Left lung (tissue), 10 donors: ENCODE results near the gene FGF21. TPM values are rescaled to one million over a fixed set of nuclear protein-coding genes. Genes with fewer than 3 reads are reported as not detected.

Experiments
- ATAC-seq: fragments of 200-7000 bp; cut with Tn5 transposase; one replicate; pipeline ENCODE4 v1.9.1; 2020; ENCODE audit warnings: moderate library complexity
- DNase-seq, 4 donors: peaks; one replicate each; pipeline ENCODE4 v3.0.0-alpha.2; 2013 to 2020
- H3K27ac ChIP-seq, 2 donors: fragments of 200-600 bp; sonication (generic) in 1 of 2; one replicate each; pipeline versions ENCODE4 v1.5.0 to v1.8.0; 2020 to 2021
- H3K27me3 ChIP-seq, 2 donors: fragments of 200-600 bp; sonication (generic) in 1 of 2; one replicate each; pipeline versions ENCODE4 v1.5.0 to v1.8.0; 2020 to 2021
- H3K36me3 ChIP-seq, 2 donors: fragments of 200-600 bp; sonication (generic) in 1 of 2; one replicate each; pipeline versions ENCODE4 v1.5.0 to v1.8.0; 2020 to 2021
- H3K4me1 ChIP-seq, 2 donors: fragments of 200-600 bp; one replicate each; pipeline ENCODE4 v1.8.0; 2021
- H3K4me3 ChIP-seq, 2 donors: fragments of 200-600 bp; sonication (generic) in 1 of 2; one replicate each; pipeline versions ENCODE4 v1.5.0 to v1.8.0; 2020 to 2021; ENCODE audit warnings: mild to moderate bottlenecking in 1 of 2
- H3K9me3 ChIP-seq, 2 donors: fragments of 200-600 bp; sonication (generic) in 1 of 2; one replicate each; pipeline versions ENCODE4 v1.5.0 to v1.8.0; 2020 to 2021
- intact Hi-C, 2 donors: fragments of 100-400 bp; cut with DNase I; formaldehyde crosslinking; loops; one replicate each; pipeline versions ENCODE4 v1.11.2 to v1.14.2; 2022
- polyA plus RNA-seq, 6 donors: library from polyadenylated mRNA; unstranded; fragments of 120-200 nt; gene quantifications; one replicate each; pipeline ENCODE4 v1.2.1, GENCODE V29; 2013; ENCODE audit not compliant: insufficient read length in 6 of 6
- total RNA-seq, 2 donors: library from RNA; stranded (reverse); fragmentation: NEBNext Ultra II Directional; extraction: Animal tissue kit (Norgen Biotek cat#: 25700); gene quantifications; one replicate each; pipeline ENCODE4 v1.2.1, GENCODE V29; 2021
- TF ChIP-seq, protein P1 (sequence below), 2 donors: fragments of 200-600 bp; sonication (generic) in 1 of 2; IDR thresholded peaks; one replicate each; pipeline versions ENCODE4 v1.5.0 to v1.8.0; 2021; ENCODE audit warnings: antibody characterized with exemption in 2 of 2
- donor health status: DM: no; HTN: yes; CAD: no.
- donor health status: DM: no; HTN: no; CAD: no.

The FGF21 gene
- total and polyA plus RNA-seq, 8 donors, result not detected

DNA sequence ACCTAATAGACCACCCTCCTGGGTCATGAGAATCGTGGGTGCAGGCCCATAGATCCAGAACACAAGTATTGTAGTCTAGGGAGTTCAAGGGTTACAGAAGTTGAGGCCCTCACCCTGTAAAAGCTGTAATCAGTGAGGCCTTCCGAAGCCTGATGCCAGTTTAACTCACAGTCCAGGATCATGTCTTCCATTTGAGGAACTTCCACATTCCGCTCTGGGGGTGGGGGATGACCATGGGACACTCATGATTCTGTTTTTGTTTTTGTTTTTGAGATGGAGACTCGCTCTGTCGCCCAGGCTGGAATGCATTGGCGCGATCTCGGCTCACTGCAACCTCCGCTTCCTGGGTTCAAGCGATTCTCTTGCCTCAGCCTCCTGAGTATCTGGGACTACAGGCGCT is 13.2 kb upstream of the FGF21 start:
- H3K27ac ChIP-seq, result peak overlapping the region in 1 of 2 donors; percentile 70
- intact Hi-C loops, result no loop called here

DNA sequence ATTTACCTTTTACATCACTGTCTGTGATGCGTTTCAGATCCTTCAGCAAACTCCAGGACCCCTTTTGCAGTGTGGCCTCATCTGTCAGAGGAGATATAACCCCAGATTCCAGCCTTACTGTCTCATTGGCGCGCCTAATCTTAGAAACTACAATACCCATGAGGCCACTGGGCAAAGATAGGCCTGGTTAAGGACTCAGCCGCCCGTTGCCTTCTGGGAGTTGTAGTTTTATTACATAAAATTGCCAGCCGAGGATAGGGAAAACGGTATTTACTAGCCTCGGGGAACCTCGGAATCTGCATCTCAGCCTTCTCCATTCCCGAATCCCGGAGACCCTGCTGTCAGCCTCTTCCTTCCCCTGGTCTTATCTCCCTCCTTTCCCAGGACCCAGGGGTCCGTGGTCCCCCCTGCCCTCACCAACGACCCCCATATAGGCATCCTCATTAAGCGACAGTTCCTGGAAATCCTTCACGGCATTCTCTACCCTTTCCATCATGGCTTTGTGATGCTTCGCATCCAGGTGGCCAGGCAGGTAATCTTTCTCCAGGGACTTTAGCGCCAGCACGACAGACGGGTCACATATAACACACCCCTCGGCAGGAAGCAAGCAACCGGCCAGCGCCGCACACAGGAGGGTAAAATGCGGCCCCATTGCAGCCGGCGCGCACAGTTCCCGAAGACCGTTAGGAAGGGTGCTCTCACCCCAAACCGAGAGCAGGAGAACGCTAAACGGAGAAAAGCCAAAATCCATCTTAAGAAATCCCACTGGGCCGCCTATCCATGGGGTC is 9.9 kb upstream of the FGF21 start:
- ATAC-seq, result peak; percentile 66
- no peak overlapping the region for H3K27ac ChIP-seq
- DNase-seq, result peak in 2 of 4 donors; percentile 42 to 45
- intact Hi-C loops, result no loop called here
- H3K36me3 ChIP-seq, result no peaks in the 10 kb centered on the region
- peaks cover 0 to 41% of the 10 kb centered on the region in 2 donors for H3K27me3 ChIP-seq
- peaks cover 0 to 7% of the 10 kb centered on the region in 2 donors for H3K4me1 ChIP-seq
- H3K4me3 ChIP-seq, result no peak overlapping the region
- TF ChIP-seq, protein P1, sequence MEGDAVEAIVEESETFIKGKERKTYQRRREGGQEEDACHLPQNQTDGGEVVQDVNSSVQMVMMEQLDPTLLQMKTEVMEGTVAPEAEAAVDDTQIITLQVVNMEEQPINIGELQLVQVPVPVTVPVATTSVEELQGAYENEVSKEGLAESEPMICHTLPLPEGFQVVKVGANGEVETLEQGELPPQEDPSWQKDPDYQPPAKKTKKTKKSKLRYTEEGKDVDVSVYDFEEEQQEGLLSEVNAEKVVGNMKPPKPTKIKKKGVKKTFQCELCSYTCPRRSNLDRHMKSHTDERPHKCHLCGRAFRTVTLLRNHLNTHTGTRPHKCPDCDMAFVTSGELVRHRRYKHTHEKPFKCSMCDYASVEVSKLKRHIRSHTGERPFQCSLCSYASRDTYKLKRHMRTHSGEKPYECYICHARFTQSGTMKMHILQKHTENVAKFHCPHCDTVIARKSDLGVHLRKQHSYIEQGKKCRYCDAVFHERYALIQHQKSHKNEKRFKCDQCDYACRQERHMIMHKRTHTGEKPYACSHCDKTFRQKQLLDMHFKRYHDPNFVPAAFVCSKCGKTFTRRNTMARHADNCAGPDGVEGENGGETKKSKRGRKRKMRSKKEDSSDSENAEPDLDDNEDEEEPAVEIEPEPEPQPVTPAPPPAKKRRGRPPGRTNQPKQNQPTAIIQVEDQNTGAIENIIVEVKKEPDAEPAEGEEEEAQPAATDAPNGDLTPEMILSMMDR (IDR thresholded peaks at IDR 0.05), result no peak
- no peaks in the 10 kb centered on the region for H3K9me3 ChIP-seq

More for the DNA sequence above, 13.2 kb upstream of the FGF21 start:
- H3K4me3 ChIP-seq, result no peak overlapping the region
- no peaks in the 10 kb centered on the region for H3K9me3 ChIP-seq
- TF ChIP-seq, protein P1 (IDR thresholded peaks at IDR 0.05), result no peak
- H3K36me3 ChIP-seq, result no peaks in the 10 kb centered on the region
- H3K27me3 ChIP-seq, result peaks cover 5 to 47% of the 10 kb centered on the region in 2 donors
- ATAC-seq (no peak), DNase-seq (peak in 1 of 4 donors; percentile 12)
- peaks cover 4 to 18% of the 10 kb centered on the region in 2 donors for H3K4me1 ChIP-seq

DNA sequence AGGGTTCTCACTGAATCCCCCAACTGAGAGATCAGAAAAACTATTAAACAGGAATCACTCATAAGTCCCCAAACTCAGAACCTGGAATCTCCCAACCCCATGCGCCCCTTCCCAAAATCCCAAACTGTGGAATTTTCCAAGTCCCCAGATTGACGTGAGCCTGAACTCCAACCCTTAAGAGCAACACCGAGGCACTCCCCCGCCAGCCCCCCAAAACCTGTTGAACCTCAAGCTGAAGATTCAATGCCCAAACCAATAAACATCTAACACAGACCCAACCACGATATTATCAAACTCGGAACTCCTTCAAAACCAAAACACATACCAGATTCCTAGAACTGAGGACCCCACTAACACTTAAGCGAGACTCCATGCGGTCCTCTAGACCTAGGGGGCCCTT is 9.2 kb upstream of the FGF21 start:
- peaks cover 0 to 41% of the 10 kb centered on the region in 2 donors for H3K27me3 ChIP-seq
- H3K4me1 ChIP-seq, result peaks cover 0 to 7% of the 10 kb centered on the region in 2 donors
- TF ChIP-seq, protein P1 (IDR thresholded peaks at IDR 0.05), result no peak
- H3K27ac ChIP-seq, result no peak overlapping the region
- intact Hi-C loops, result no loop called here
- H3K9me3 ChIP-seq, result no peaks in the 10 kb centered on the region
- no peak overlapping the region for H3K4me3 ChIP-seq
- ATAC-seq (no peak), DNase-seq (no peak)
- no peaks in the 10 kb centered on the region for H3K36me3 ChIP-seq

DNA sequence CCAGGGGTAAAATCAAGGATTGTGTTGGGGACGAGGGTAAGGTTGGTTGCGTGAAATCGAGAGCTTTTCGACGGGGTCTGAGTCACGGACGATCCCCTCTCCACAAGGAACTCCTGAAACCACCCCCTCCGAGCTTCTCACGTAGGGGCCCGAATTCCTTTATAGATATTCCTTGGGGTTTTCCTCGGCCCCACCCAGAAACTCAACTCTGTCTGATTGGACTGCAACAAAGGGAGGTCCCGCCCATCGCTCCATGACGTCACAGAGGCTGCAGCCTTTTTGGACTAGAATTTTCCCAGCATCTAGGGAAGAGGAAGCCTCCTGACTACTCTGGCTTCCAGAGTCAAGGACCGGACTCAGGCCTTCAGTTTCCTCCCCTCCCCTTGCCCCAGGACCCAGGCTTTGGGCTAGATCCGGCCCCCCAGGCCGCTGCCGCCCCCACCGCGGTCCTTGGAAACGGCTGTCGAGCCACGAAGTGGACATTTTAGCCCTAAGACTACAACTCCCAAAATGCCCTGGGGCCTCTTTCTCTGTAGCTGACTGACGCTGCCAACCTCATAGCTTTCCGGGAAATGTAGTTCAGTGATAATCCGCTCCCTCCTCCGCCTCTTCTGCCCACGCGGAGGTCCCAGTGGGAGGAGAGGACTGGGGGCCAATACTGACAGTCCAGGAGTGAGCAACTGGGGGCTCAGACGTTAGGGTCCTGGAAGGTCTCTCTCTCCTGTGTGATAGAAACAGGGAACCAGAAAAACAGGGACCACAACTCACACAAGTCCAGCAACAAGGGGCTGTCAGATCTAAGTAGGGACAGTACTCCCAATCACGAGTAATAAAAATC is 8.4 kb upstream of the FGF21 start, which contains the start of gene IZUMO1:
Gene IZUMO1, minus strand, starts transcription at position 172 of the 838 bp plus-strand sequence. CDS start 1,050 bp downstream, outside the sequence.
- TF ChIP-seq, protein P1 (IDR thresholded peaks at IDR 0.05), result no peak
- Histone ChIP-seq H3K27ac (peak within 1 kb of the TSS; percentile 70 to 78), H3K4me1 (peaks cover 2 to 8% of the 10 kb centered on the region in 2 donors), H3K4me3 (peak within 1 kb of the TSS; percentile 25 to 40), H3K36me3 (no peaks in the 10 kb centered on the region), H3K9me3 (no peaks in the 10 kb centered on the region), H3K27me3 (peaks cover 4 to 46% of the 10 kb centered on the region in 2 donors)
- intact Hi-C loops, result no loop called here
- peak in 3 of 4 donors; percentile 67 to 82 (median 82) for DNase-seq
- peak; percentile 89 for ATAC-seq
